GM18873 (cell line): ENCODE results near the gene KLK11.

Experiments
- ATAC-seq: cut with Tn5 transposase; IDR thresholded peaks from one replicate; pipeline ENCODE4 v1.9.1; 2021; ENCODE audit warnings: mild to moderate bottlenecking, moderate library complexity, moderate number of reproducible peaks; ENCODE audit not compliant: unreplicated experiment, low FRiP score

The KLK11 gene, protein sequence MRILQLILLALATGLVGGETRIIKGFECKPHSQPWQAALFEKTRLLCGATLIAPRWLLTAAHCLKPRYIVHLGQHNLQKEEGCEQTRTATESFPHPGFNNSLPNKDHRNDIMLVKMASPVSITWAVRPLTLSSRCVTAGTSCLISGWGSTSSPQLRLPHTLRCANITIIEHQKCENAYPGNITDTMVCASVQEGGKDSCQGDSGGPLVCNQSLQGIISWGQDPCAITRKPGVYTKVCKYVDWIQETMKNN

DNA sequence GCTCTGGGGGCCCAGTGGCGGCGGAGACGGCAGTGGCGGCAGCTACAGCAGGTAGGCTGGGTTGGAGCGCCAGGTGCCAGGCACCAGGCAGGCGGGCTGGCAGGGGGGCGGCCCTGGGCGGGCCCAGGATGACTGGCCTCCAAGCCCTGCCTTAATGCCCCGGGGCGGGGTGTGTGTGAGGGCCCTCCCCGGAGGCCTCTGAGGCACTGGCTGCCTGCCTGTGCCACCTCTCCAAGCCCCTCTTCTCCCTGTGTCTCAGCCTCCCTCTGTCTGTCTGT is at the start of gene KLK11:
TSS of gene KLK11 (minus strand) at position 63 of the 278 bp plus-strand sequence. CDS start 985 bp downstream, outside the sequence.
- ATAC-seq: no peak

DNA sequence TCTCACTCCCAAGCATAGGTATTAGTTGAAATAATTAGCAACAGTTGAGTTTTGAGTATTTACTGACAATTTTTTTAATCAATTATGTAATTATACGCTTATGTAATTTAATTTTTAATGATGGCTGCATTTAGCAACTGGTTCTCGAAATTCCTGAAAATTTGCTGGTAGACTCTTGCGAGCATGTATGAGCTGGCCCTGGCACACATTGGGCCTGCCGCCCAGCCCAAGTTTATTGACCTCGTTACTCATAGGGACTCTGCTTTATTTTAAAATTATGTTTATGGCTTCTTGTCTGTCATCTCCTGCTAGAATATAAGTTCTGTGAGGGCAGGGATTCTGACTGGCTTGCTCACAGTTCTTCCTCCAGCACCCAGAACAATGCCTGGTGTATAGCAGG is 49.6 kb upstream of the KLK11 start:
- ATAC-seq: no peak

DNA sequence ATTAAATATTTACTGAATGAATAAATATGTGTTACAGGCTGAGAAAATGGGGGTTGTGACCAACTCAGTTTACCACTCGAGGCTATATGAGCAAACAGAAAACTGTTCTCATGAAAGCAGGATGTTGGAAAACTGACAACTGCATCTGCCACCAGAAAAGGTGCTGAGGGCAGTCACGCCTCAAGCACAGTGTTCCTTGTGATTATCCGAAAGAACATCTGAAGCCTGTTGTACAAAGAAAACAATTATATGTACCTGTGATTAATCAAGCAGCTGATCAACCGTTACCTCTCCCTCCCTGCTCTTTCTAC is 44.6 kb upstream of the KLK11 start:
- no peak for ATAC-seq

DNA sequence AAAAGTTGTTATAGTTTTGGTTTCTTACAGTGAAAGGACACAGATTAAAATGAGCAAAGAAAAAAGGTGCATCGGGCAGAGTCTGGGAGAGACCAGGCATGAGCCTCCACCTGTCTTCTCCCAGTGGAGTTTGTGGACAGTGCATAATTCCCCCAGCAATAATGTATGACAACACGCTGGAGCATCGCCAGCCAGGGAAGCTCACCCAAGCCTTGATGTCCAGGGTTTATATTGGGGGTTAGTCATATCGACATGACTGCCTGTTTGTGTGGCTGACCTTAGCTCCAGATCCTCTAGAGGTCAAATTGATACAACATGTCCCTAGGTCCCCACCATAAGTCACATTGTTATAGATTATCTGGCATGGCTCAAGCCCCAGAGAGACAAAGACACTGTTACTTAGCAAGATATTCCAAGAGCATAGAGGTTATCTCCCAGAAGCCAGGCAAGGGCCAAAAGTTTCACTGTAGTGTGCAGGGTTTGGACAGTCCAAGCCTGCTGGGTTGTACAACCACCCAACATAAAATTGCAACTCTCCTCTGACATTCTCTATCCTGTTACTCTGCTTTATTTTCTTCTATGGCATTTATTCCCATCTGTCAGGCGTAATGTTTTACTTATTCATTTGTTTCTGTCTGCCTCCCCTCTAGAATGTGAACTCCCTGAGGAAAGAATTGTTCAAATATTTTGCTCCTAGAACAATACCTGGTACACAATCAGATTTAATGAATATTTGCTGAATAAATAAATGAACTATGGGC is 44.1 kb upstream of the KLK11 start:
- ATAC-seq: no peak

DNA sequence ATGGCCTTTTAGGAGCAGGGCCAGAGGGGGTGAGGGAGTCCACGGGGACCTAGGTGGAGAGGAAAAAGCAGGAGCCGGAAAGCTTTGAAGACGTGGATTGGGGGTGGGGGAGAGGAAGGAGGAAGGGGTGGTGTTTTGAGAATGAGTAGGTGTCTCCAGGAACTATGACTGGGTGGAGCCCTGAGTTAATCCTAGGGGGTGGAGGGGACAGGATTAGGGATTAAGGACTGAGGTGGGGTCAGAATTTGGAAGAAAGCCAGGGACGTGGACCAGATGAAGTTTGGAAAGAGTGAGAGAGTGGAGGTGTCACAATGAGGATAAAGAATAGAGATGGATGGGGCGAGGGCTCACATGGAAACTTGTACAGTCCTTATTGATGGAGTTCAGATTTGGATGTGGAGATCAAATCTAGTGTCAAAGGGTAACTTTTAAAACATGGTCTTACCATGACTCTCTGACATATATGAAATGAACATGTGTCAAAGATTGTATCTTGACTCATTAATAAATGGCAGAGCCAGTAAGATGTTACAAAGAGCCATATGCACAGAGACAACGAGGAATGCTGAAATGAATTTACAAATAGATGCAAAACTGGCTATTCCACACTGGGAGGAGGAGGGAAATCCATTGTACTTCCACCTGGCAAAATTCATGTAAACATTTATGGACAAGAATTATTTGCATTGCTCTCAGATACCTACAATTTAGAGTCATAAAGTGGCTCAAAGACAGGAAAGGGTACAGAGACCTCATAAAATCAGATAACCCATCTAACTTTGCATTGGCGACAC is 40.2 kb upstream of the KLK11 start:
- no peak for ATAC-seq

DNA sequence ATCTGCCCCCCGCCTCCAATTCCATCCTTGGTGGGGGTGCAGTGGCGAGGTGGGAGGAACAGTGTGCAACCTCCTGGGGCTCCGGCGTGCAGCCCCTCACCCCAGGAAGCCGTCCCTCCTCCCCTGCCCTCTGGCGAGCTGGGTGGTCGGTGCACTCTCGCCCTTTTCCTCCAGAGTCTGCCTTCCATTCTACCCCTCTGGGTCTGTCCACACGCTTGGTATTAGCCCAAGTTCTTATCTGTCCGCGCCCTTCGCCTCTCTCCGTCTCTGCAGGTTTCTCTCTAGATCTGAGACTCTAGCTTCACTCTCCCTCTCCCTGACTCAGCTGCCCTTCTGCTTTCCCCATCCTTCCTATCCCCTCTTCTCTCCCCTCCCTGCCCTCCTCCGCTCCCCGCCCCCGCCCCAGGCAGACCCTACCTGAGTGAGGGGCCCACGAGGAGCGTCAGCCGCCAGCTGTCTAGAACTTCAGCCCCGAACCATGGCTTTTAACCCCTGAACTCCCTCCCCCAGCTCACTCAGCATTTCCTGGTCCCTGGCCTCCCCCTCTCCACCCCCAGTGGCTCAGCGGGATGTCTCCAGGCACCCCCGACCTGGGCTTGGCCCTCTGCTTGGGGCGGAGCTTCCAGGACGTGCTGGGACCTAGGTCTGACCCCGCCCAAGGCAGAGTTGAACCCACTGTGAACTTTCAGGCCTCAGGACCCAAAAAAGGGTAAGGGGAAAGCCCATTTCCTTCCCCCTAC is 39.0 kb upstream of the KLK11 start:
- ATAC-seq: no peak

DNA sequence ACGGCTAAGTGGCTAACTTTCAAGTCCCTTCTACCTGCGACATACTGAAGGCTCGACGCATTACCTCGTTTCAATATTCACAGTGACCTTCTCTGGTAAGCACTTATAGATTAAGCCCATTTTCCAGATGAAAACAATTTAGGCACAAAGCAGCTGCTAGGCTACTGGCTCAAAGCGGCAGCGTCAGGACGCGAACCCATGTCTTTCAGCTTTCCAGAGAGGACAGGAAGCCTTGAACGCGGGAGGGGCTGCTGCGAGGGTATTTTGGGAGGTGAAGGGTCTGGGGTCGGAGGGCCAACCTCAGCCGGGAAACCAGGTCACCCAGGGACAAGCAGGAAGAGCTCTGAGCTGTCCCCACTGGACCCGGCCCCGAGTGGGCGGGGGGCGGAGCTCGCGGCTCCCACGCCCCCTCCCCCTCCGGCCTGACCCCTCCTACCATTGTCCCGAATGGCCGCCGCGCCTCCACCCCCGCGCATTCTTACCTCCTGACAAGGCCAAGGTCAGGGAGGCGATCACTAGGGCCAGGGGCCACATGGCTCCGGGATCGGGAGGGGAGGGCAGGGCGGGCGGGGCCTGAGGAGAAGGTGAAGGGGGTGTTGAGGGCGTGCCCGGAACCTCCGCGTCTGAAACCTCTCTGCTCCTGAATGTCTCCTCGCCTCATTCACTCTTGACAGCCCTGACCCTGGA is 38.3 kb upstream of the KLK11 start, which contains the start of gene KLK13:
TSS of gene KLK13 (minus strand) at position 559 of the 687 bp plus-strand sequence. CDS start at position 534, 25 bp downstream.
- ATAC-seq: no peak

DNA sequence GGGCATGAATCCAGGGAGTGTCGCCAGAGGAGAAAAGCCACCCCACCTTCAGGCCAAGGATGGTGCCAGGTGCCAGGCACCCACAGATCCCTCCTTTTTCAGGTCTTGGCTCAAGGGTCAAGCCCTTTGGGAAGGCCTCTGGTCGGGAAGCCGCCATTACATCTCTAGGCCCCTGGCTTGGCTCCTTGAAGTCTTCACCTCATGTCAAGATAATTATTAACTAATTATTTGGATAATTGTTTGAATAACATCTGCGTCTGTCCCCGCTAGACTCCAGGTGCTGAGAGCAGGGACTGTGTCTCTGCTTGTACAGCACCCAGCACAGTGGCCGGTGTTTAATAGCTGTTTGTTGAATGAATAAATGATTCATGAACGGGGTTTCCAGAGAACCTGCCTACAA is 37.2 kb upstream of the KLK11 start:
- no peak for ATAC-seq

DNA sequence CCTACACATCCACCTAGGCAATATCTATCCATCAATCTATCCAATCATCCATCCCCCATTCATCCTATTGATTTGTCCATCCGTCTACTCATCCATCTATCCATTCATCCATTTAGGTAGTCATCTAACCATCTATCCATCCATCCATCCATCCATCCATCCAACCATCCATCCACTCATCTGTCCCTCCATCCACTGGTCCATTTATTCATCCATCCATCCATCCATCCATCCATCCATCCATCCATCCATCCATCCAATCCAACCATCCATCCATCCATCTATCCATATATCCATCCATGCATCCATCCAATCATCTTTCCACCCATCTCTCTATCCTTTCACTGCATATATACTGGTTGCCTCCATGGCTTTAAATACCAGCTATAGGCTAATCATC is 34.6 kb upstream of the KLK11 start:
- ATAC-seq: no peak

DNA sequence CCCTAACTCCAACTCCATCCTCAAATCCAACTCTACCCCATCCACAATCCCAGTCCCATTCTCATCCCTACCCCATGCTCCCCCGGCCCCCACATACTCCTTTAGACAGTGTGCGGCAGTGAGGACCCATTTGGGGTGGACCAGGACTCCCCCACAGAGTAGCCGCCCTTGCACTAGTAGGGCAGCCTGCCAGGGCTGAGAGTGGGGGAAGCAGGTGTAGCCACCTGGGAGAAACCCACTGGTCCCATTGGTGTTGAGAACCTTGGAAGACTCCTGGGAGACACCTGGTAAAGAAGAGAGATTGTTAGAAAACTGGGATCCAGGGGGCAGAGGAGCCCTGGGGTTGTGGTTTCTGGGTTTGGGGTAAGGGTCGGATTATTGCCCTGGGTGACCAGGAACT is 33.9 kb upstream of the KLK11 start:
- ATAC-seq: no peak

DNA sequence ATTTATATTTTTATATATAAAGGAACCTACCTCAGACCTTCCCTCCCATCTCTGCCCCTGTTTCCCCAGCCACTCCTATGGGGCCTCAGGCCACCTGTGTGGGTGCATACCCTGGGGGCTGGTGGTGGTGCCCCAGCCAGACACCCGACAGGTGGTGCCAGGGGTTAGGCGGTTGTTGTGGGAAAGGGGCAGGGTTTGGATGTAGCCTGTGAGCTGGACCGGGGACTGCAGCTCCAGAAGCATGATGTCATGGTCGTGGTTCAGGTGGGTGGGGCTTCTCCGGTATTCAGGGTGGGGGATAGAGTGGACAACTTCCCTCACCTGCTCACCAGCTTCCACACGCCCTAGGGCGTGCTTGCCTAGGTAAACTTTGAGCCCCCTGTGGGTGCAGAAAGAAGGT is 33.3 kb upstream of the KLK11 start:
- ATAC-seq: no peak

DNA sequence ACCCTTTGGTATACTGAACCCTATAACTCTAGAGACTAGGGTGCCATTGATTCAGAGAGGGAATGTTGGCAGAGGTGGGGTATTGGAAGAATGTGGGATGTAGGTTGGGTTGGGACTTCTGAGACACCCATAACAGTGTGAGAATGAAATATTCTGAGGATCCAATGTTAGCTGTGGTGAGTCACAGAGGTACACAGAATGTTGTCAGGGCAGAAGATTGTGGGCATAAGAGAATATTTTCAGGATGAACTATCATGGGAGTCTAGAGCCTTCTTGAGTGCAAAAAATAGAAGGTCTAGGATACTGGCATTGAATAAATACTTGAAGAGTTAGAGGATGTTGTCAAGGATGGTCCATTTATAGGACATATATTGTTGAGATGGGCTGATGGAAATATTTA is 29.4 kb upstream of the KLK11 start:
- no peak for ATAC-seq

DNA sequence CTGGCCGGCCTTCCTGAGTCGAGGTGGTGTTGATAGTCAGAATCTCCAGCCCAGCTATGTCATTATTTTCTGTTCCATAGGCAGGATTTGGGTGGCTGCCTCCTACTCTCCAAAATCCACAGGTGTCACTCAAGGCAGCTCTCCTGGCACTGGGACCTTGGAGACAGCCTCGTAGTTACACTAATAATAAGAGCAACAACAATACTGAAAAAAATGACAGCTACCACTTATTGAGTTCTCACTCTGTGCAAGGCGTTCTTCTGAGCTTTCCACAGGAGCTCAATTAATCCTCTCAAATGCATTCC is 20.6 kb upstream of the KLK11 start:
- ATAC-seq: no peak

DNA sequence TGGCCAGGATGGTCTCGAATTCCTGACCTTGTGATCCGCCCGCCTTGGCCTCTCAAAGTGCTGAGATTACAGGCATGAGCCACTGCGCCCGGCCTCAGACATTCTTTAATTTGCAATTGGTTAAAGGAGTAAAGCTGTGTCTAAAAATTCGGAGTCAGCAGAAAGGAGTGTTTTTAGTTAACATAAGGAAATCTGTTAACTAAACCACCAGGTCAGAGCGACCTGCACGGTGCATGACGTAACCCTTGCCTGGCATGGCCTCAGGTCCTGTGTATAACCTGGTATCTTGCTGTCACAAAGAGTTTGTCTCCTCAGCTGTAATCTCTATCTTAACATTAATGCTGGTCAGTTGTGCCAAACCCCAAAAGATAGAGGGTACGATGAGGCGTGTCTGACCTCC is 17.9 kb upstream of the KLK11 start:
- no peak for ATAC-seq

DNA sequence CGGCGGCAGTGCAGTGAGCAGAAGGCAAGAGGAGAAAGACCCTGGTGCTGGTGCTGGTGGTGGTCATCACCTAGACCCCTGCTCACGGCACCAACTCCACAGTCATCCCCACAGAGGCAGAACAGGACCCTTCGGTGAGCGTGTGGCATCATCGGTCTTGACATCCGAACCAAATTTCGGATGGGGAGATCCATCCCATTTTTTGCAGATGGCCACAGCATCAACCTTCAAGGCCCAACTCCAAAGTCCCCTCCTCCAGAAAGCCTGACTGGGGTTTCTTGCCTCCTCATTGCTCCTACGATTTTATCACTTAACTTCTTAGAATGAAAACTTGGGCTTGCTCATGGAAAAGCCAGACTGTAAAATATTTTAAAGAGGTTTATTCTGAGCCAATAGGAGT is 17.1 kb upstream of the KLK11 start:
- ATAC-seq: no peak

DNA sequence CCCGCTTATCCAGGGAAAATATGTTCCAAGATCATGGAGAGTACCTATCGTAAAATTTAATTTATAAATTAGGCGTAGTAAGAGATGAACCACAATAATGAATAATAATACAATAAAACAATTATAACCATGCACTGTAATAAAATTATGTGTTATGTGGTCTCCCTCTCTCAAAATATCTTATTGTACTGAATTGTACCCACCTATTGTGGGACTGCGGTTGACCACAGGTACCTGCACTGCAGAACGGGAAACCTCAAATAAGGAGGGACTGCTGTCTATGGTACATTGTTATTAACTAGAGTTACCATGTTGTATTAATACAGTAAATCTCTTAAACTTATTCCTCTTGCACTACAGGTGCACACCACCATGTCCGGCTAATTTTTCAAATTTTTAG is 13.7 kb upstream of the KLK11 start:
- ATAC-seq: no peak

DNA sequence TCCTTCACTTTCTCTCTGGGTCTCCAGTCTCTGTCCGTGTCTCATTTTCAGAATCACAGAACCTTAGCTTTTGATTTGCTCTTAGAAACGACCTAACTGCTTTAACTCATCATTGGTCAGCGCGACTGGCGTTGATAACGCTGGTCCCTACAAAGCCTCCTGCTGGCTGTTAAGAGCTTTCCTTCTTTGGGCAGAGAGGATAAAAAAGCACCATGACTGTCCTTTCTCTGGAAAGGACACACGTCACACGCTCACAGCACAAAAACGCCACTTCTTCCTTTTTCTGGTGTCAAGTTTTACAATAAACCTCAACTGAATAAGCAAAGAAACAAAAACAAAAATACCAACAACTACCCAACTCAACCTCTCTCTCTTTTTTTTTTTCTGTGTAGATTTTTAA is 10.1 kb upstream of the KLK11 start:
- ATAC-seq: no peak

DNA sequence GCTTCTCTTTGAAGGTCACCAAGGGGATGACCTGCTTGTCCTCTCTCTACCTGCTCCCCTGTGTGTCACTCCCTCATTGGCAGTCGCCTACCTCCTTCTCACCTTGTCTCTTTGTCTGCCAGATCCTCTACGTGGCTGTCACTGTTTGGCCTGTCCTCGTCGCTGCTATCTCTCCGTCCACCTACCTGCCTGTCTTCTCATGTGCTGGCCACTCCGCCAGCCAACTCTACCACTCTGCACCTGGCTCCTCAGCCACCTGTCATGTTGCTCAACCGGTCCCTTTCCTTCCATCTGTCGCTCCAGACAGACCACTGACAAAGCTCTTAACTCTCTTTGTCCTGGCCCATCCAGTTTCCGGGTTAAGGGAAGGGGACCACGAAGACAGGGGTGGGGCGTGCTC is 8.3 kb upstream of the KLK11 start, which contains the start of gene KLK12:
TSS of gene KLK12 (minus strand) at position 299 of the 400 bp plus-strand sequence. CDS start 381 bp downstream, outside the sequence.
- no peak for ATAC-seq

DNA sequence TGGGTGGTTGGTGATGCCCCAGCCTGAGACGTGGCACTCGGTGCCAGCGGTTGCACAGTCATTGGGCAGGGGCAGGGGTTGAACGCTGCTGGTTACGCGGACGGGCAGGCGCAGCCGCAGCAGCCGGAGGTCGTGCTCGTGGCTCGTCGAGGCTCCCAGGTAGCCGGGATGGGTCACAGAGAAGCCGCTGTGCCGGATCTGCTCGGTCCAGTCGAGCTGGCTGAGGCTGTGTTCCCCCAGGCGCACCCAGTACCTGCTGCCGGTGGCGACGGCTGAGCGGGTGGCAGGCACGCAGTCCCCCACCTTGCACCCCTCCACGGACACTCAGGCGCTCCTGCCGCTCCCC is 5.4 kb upstream of the KLK11 start:
- no peak for ATAC-seq

DNA sequence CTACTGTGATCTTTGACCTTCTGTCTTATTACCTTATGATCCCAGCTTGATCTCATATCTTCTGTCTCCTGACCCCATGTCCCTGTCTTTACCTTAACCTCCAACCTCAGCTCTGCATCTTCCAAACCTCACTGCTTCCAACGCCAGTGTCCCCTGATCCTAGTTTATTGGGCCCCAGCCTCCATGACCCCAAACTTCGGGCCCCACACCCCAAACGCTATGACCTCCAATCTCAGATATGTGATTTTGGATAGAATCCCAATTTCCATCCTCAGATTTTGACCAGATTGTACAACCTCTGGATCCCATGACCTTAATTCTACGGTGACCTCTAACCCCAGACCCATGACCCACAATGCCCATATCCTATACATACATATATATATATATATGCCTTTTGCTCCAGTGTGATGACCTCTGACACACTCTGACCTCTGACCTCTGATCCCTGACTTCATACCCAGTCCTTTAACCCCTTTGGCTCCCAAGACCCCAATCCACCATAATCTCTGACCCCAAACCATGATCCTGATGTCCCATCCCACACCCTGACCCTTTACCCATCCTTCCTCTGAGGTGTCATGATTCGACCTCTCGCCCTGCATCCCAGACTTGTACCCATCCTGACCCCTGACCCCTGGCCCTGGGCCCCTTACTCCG is 4.9 kb upstream of the KLK11 start:
- ATAC-seq: no peak
